Activated T-helper 17 cell treated with anti-CD3 and anti-CD28 coated beads, Interleukin-2, amount 50 U/mL, for 72 hours (primary cell): Measurements from ENCODE around the gene SHANK3. TPM values are rescaled to one million over a fixed set of nuclear protein-coding genes. Genes with fewer than 3 reads are reported as not detected.
A peak's percentile ranks its signal among the peaks of the same experiment; 100 is the strongest.

Source experiments
- ATAC-seq: fragments of 150-1000 bp; cut with Tn5 transposase; replicated peaks from 2 replicates; pipeline ENCODE4 v1.10.0; 2021; ENCODE audit warnings: mild to moderate bottlenecking, moderate library complexity
- H3K27ac Mint-ChIP-seq: one replicate; pipeline ENCODE4 v1.8.0; 2022; ENCODE audit warnings: mixed read lengths
- H3K27me3 Mint-ChIP-seq: one replicate; pipeline ENCODE4 v1.8.0; 2022; ENCODE audit warnings: mixed read lengths
- H3K36me3 Mint-ChIP-seq: one replicate; pipeline ENCODE4 v1.8.0; 2022; ENCODE audit warnings: low read depth, mild to moderate bottlenecking, mixed read lengths
- H3K4me1 Mint-ChIP-seq: one replicate; pipeline ENCODE4 v1.8.0; 2022; ENCODE audit warnings: mixed read lengths
- H3K4me3 Mint-ChIP-seq: one replicate; pipeline ENCODE4 v1.8.0; 2022; ENCODE audit warnings: mild to moderate bottlenecking, mixed read lengths
- H3K9me3 Mint-ChIP-seq: one replicate; pipeline ENCODE4 v1.8.0; 2022; ENCODE audit warnings: mixed read lengths
- total RNA-seq, 2 donors: library from RNA; stranded (reverse); gene quantifications; one replicate each; pipeline ENCODE4 v1.2.3, GENCODE V29; 2022

SHANK3 gene
- total RNA-seq, 2 donors from 2014 or later, result 0.19 TPM; not detected in 1

DNA sequence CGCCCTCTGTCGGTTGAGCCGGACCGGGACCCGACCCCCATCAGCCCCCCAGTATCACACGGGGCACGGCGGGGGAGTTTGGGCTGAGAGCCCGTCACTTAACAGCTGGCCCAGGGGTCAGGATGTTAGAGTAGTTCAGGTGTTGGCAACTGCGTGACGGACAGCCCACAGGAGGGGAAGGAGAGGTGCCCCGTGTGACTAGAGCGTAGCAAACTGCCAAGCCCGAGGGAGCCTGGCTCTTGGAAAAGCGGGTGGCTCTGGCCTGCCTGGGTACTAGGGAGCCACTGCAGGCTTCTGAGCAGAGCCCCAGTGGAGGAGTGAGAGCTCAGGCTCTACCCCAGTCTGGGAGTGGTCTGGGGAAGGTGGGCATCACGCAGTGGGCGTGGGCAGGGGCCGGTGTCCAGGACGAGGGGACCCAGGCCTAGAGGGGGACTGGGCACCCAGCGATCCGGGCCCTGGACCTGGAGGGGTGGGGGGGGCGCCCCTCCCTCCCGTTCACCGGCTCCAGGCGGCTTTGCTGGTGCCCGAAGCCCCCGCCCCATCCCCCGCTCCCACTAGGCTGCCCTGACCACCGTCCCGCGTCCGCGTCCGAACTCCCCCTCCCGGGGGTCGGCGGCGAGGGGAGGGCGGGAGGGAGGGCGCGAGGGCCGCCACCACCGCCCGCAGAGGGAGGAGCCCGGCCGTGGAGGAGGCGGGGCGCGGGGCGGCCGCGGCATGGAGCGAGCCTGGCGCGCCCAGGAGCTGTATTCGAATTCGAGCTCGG, 24.4 kb downstream of the SHANK3 start:
- Mint-ChIP-seq H3K4me1 (peaks cover 3% of the 10 kb centered on the region), H3K27ac (no peak overlapping the region), H3K4me3 (no peak overlapping the region), H3K27me3 (peaks cover 5% of the 10 kb centered on the region), H3K36me3 (no peaks in the 10 kb centered on the region), H3K9me3 (no peaks in the 10 kb centered on the region)
- no peak for ATAC-seq

DNA sequence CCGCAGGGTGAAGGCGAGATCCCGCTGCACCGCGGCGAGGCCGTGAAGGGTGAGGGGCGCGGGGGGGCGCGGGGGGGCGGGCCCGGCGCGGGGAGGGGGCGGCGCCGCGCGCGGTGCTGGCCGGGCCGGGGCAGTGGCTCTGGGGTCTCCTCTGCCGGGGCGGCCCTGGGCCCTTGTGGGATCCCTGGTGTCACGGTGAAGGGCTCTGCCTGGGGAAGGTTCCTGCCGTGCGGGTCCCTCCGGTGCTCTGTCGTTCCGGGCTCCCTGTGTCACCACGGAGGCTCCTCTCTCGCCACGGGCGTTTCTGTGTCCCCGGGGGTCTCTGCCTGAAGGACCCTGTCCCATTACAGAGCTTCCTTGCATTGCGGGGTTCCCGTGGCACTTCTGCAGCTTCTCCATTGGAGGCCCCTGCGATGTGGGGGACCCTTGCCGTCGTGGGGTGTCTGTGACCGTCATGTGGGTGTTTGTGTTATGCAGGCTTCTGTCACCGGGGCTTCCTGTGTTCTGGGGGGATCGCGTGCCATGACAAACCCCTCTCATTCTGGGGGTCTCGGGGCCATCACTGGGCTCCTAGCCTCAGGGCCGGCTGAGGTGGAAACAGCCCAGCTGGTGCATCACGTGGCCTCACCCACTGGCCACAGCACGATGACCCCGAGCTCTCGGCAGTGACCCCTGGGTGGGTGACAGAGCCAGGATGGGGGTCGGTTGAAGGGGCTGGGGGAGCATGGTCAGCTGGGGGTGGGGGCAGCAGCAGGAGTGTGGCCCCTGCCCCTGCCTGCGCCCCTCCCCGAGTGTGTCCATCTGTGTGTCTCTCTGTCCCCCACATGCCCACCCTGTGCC, 25.3 kb downstream of the SHANK3 start:
- no peak overlapping the region for H3K4me3 Mint-ChIP-seq
- H3K27ac Mint-ChIP-seq, result no peak overlapping the region
- H3K36me3 Mint-ChIP-seq, result no peaks in the 10 kb centered on the region
- H3K27me3 Mint-ChIP-seq, result peaks cover 5% of the 10 kb centered on the region
- peaks cover 12% of the 10 kb centered on the region for H3K4me1 Mint-ChIP-seq
- ATAC-seq, result no peak
- H3K9me3 Mint-ChIP-seq, result no peaks in the 10 kb centered on the region

DNA sequence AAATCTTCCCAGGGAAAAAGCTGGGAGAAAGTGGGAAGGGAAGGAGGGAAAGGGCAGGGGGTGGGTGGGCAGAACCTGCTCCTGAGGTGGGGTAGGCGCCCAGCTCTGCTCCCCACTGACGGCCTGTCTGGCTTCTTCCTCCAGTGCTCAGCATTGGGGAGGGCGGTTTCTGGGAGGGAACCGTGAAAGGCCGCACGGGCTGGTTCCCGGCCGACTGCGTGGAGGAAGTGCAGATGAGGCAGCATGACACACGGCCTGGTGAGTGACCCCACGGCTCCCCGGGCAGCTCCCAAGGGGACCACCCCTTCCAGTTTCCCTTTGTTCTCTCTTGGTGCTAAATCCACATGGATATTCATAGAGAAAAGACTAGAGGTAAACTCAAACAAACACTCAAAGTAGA, 25.9 kb downstream of the SHANK3 start:
- Mint-ChIP-seq H3K4me3 (no peak overlapping the region), H3K9me3 (no peaks in the 10 kb centered on the region), H3K27ac (no peak overlapping the region), H3K27me3 (peaks cover 3% of the 10 kb centered on the region), H3K4me1 (peaks cover 13% of the 10 kb centered on the region), H3K36me3 (no peaks in the 10 kb centered on the region)
- ATAC-seq, result no peak

DNA sequence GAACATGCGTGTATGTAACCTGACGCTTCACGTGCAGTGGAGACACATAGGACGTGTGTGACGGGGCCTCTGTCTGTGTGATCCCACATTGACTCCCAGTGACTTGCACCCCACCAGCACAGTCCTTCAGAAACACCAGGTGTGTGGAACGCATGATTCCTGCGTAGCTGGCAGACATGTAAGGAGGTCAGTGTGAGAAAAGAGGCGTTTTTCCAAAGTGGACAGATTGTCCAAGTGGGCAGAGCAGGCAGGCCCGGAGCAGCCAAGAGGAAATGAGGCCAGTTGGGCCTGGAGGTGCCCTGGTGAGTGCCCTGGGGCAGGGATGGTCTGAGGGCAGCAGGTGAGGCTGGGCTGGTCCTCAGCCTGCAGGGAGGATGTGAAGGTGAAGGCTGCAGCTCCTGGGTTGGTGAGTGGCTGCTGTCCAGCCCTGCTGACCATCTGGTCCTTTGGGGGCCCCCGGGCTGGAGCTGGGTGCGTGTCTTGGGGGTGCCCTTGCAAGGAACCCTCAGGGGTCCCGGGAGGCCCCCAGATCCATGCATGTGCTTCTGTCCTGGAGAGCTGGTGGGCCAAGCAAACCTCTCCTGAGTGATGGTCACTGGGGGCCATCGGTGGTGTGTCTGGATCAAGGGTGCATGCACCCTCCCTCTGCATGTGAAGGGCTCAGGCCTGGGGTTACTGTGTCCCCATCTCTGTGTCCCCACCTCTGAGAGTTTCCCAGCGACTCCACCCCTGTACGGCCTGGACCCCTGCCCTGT, 26.6 kb downstream of the SHANK3 start:
- H3K4me1 Mint-ChIP-seq, result peaks cover 13% of the 10 kb centered on the region
- no peaks in the 10 kb centered on the region for H3K9me3 Mint-ChIP-seq
- H3K27me3 Mint-ChIP-seq, result no peaks in the 10 kb centered on the region
- no peak overlapping the region for H3K27ac Mint-ChIP-seq
- H3K4me3 Mint-ChIP-seq, result no peak overlapping the region
- no peak for ATAC-seq
- H3K36me3 Mint-ChIP-seq, result no peaks in the 10 kb centered on the region

DNA sequence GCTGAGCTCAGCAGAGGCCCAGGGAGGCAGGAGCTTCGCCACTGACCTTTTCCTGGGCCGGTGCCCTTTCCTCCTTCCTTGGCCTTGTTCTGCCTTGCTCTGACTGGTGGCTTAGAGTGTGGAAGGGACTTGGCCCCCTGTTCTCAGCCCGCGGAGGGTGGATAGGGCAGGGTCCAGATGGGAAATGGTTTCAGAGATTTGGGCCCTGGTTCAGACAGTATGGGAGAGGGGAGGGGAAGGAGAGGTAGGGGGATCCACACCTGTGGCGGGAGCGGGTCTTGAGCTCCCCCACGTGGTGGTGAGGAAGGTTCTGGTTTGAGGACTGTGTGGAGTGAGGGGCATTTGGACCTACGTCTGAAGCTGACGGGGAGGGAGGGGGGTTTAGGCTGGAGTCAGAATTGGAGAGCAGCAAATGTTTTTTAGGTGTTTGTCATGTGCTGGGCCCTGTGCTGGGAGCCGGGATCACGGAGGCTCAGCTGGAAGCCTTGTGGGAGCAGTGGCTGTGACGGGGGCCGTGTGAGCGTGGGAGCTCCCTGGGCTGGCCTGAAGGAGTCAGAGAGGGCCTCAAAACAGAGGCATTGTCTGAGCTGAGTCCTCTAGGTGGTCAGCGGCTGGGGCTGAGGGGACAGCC, 27.2 kb downstream of the SHANK3 start:
- Mint-ChIP-seq H3K36me3 (no peaks in the 10 kb centered on the region), H3K27me3 (no peaks in the 10 kb centered on the region), H3K4me3 (no peak overlapping the region), H3K9me3 (no peaks in the 10 kb centered on the region), H3K4me1 (peaks cover 13% of the 10 kb centered on the region), H3K27ac (no peak overlapping the region)
- no peak for ATAC-seq

DNA sequence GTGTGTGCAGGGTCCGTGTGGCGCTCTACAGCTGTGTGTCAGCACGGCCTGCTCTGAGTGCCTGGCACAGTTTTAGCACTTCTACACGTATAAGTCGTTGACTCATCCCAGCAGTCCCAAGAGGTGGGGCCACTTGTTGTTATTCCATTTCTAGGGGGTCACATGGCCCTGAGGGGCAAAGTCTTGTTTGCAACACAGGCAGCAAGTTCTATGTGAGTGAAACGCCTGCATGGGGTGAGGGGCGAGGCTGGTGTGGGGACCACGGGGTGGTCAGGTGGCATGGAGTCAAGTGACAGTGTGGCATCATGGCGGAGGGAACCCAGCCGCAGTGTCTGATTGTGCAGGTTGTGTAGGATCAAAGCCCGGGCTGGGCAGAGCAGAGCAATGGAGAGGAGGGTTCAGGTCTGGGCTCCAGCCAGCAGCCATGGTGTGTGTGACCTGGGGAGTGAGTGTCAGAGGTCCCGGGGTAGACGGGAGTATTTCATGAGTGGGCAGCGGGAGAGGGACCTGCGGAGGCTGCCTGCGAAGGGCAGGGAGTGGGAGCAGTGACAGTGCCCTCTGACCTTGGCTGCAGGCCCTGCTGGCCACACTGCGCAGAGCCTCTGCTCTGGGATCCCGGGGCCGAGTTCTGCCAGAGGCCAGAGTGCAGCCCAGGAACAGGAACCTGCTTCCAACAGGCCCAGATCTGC, 27.9 kb downstream of the SHANK3 start:
- no peaks in the 10 kb centered on the region for H3K27me3 Mint-ChIP-seq
- no peak for ATAC-seq
- H3K27ac Mint-ChIP-seq, result no peak overlapping the region
- H3K36me3 Mint-ChIP-seq, result no peaks in the 10 kb centered on the region
- no peak overlapping the region for H3K4me3 Mint-ChIP-seq
- H3K9me3 Mint-ChIP-seq, result no peaks in the 10 kb centered on the region
- H3K4me1 Mint-ChIP-seq, result peaks cover 13% of the 10 kb centered on the region

DNA sequence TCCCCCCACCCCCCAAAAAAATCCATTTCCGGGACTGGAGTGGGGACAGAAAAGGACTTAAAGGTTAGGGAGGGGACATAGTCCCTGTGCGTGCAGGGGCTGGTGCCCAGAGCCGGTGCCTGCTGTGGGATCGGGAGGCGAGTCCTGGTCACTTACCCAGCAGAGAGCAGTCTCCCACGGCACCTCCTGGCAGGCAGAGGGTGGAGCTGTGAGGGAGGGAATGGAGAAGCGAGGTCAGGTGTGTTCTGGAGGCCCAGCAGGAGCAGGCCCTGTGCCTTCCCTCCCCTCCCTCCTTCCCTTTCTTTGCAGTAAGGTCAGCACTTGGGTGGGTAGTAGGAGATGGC, 28.4 kb downstream of the SHANK3 start:
- ATAC-seq, result no peak
- no peaks in the 10 kb centered on the region for H3K27me3 Mint-ChIP-seq

DNA sequence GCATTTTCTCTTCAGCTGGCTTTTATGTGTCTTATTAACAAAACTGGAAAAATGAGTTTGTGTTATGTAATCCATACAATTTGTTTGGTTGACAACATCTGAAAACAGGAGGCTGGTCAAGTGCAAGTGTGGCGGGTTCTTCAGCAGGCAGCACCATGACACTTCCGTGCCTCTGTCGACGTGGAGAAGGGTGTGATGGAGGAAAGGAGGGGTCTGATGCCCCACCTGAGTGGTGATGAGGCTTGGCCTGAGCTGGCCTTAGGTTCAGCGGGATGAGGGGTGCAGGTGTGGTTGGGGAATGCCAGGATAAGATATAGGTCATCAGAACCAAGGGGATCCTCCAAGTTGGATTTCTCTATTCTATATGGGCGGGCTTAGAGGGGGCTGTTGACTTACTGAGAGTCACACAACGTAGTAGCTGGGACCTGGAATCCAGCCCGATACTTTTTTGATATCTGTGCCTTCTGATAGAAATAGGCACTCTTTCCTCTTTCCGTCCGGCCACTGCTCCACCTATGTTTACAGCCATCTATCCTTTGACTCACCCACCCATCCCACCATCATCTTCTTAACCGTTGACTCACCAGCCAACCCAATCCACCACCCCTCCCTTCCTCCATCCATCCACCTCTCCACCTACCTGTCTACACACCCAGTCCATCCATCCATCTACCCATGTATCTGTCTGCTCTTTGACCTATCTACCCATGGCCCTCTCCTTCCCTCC, 29.0 kb downstream of the SHANK3 start:
- H3K27ac Mint-ChIP-seq, result peak overlapping the region; percentile 2
- H3K27me3 Mint-ChIP-seq, result peaks cover 4% of the 10 kb centered on the region
- peaks cover 13% of the 10 kb centered on the region for H3K4me1 Mint-ChIP-seq
- H3K36me3 Mint-ChIP-seq, result no peaks in the 10 kb centered on the region
- H3K4me3 Mint-ChIP-seq, result peak overlapping the region; percentile 3
- no peak for ATAC-seq
- no peaks in the 10 kb centered on the region for H3K9me3 Mint-ChIP-seq

More for the DNA sequence above, 28.4 kb downstream of the SHANK3 start:
- Mint-ChIP-seq H3K4me3 (no peak overlapping the region), H3K9me3 (no peaks in the 10 kb centered on the region), H3K36me3 (no peaks in the 10 kb centered on the region), H3K4me1 (peaks cover 13% of the 10 kb centered on the region), H3K27ac (no peak overlapping the region)

DNA sequence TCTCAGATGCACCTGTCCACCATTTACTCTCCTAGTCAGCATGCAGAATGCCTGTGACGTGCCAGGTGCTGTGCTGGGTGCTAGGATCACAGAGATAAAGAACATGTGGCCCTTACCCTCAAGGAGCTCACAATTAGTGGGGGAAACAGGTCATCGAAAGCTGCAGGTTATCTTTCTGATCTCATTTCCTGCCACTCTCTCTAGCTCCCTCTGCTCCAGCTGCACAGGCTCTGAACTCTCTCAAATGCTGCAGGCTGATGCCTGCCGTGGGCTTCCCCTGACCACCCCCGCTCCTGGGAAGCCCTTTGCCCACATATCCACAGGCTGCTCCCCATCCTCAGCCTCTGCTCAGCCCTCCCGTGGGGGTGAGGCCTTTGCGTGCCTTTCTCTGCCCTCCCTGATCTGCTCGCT, 29.6 kb downstream of the SHANK3 start:
- Mint-ChIP-seq H3K36me3 (no peaks in the 10 kb centered on the region), H3K27me3 (peaks cover 4% of the 10 kb centered on the region), H3K4me3 (peak overlapping the region; percentile 3), H3K9me3 (no peaks in the 10 kb centered on the region), H3K4me1 (peaks cover 13% of the 10 kb centered on the region), H3K27ac (peak overlapping the region; percentile 2)
- peak; percentile 71 for ATAC-seq

DNA sequence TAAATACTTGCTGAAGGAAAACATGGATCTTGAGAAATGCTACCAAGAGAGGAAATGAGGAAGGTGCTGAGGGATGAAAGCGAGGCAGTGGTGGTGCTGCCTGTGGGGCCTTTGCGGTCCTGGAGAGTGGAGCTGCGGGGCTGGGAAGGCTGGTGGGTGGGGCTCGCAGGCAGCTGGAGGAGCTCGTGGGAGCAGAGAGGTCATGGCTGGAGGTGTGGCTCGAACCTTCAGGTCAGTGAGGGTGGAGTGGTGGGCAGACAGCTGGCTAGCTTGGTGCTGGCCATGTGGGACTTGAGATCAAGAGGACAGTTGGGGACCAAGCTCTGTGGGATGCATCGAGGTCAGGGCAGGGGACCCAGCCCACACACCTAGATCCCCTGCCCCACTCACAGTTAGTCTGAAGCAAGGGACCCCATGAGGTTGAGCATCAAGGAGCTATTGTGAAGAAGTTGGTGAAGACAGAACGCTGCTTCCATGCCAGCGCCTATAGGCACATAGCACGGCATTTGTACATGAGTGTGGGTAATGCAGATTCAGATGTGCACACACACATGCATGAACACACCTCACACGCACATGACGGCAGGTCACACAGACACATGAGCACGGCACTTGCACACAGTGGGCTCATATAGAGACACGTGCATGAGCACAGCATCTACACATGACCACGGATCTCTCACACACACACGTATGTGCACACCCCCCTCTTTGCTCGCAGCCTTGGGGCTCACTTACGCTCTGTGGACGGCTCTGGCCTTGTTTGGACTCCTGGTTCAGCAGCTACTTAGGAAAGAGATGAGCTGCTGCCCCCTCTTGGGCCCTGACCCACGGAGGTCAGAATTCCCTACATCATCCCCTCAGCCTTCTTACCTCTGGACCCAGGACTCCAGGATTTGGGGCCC, 30.4 kb downstream of the SHANK3 start:
- peaks cover 4% of the 10 kb centered on the region for H3K27me3 Mint-ChIP-seq
- ATAC-seq, result no peak
- H3K4me1 Mint-ChIP-seq, result peaks cover 13% of the 10 kb centered on the region
- no peaks in the 10 kb centered on the region for H3K36me3 Mint-ChIP-seq
- H3K27ac Mint-ChIP-seq, result peak overlapping the region; percentile 2
- peak overlapping the region; percentile 3 for H3K4me3 Mint-ChIP-seq
- H3K9me3 Mint-ChIP-seq, result no peaks in the 10 kb centered on the region

DNA sequence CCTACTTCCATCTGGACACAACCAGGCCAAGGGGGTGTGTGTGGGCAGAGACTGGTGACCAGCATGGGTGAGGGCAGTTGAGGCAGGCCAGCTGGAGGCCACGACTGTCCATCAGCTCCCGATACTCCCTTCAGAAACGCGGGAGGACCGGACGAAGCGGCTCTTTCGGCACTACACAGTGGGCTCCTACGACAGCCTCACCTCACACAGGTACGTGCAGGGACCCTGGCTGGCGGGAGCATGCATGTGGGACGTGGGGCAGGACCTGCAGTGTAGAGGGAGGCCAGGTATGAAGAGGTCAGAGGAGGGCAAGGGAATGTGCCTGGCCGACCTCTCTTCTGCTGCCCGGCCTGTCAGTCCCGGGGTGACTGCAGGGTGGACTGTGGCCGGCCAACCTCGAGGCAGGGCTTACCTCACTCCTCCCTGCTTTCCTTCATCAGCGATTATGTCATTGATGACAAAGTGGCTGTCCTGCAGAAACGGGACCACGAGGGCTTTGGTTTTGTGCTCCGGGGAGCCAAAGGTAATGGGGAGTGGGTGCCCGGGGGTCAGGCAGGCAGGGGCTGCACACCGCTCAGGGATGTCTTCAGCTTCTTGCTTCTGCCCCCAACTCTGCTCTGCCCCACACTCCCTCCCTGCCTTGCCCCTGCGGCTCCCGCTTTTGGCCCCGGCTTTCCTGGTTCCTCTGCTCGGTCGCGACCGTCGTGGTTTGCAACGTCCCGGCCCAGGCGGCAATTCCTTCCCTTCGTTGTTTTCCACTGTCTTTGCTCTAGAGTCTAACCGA, 31.3 kb downstream of the SHANK3 start:
- H3K36me3 Mint-ChIP-seq, result no peaks in the 10 kb centered on the region
- no peaks in the 10 kb centered on the region for H3K9me3 Mint-ChIP-seq
- H3K27ac Mint-ChIP-seq, result no peak overlapping the region
- peaks cover 7% of the 10 kb centered on the region for H3K27me3 Mint-ChIP-seq
- H3K4me3 Mint-ChIP-seq, result no peak overlapping the region
- no peak for ATAC-seq
- peaks cover 13% of the 10 kb centered on the region for H3K4me1 Mint-ChIP-seq
